Gastroesophageal sphincter (tissue), 4 donors: ENCODE data around the gene SATB1. TPM values are rescaled to one million over a fixed set of nuclear protein-coding genes. Genes with fewer than 3 reads are reported as not detected.

ENCODE experiments used
- ATAC-seq: fragments of 150-250 bp; one replicate; pipeline ENCODE4 v1.9.1; 2016; ENCODE audit warnings: mild to moderate bottlenecking, moderate library complexity
- H3K27ac ChIP-seq, 4 donors: fragments of 200-600 bp; sonication (generic) in 3 of 4; 1 replicate in 3 of 4; 2 replicates in 1 of 4; pipeline ENCODE4 v1.5.1; 2016 to 2019
- H3K27me3 ChIP-seq: fragments of 200-600 bp; sonication (generic); one replicate; pipeline ENCODE4 v1.5.1; 2019
- H3K36me3 ChIP-seq, 2 donors: fragments of 200-600 bp; sonication (generic); one replicate each; pipeline ENCODE4 v1.5.1; 2019; ENCODE audit warnings: control low read depth in 1 of 2
- H3K4me1 ChIP-seq, 3 donors: fragments of 200-600 bp; sonication (generic); 1 replicate in 2 of 3; 2 replicates in 1 of 3; pipeline ENCODE4 v1.5.1; 2016 to 2019; ENCODE audit warnings: control low read depth in 2 of 3
- H3K4me3 ChIP-seq, 2 donors: fragments of 200-600 bp; sonication (generic); one replicate each; pipeline ENCODE4 v1.5.1; 2019; ENCODE audit warnings: mild to moderate bottlenecking in 1 of 2, moderate library complexity in 1 of 2
- H3K9me3 ChIP-seq, 3 donors: fragments of 200-600 bp; sonication (generic); one replicate each; pipeline ENCODE4 v1.5.1; 2017 to 2019; ENCODE audit warnings: control low read depth in 2 of 3
- CTCF ChIP-seq, 4 experiments: fragments of 200-600 bp in 2 of 4; fragments of 450-650 bp in 2 of 4; sonication (generic) in 1 of 4; IDR thresholded peaks; one replicate each; pipeline ENCODE4 v1.5.1; 2017 to 2019; ENCODE audit warnings: antibody characterized with exemption in 4 of 4, mild to moderate bottlenecking in 2 of 4, moderate library complexity in 2 of 4
- EP300 ChIP-seq: sonication (generic); formaldehyde crosslinking; IDR thresholded peaks from one replicate; pipeline ENCODE4 v1.6.1; 2017; ENCODE audit warnings: antibody characterized with exemption, mild to moderate bottlenecking
- POLR2A ChIP-seq, 2 donors: fragments of 450-650 bp; IDR thresholded peaks; one replicate each; pipeline ENCODE4 v1.6.1; 2017; ENCODE audit warnings: antibody characterized with exemption in 2 of 2, mild to moderate bottlenecking in 2 of 2, moderate library complexity in 1 of 2
- POLR2AphosphoS5 ChIP-seq: sonication (generic); formaldehyde crosslinking; IDR thresholded peaks from one replicate; pipeline ENCODE4 v1.6.1; 2017; ENCODE audit warnings: antibody characterized with exemption
- WGBS, 2 donors: methylation state at CpG; one replicate each; pipeline ENCODE4 v1.1.5; 2018; ENCODE audit warnings: low coverage in 1 of 2; 5-methylcytosine and 5-hydroxymethylcytosine counted together
- total RNA-seq, 4 donors: library from RNA; depleted of rRNA; stranded (reverse); fragments of >200 nt; gene quantifications; one replicate each; pipeline ENCODE4 v1.1.0, GENCODE V29; 2016

SATB1 gene
- total RNA-seq, 4 donors from 2014 or later, result 41.5 to 61.2 (median 48.7) TPM

DNA sequence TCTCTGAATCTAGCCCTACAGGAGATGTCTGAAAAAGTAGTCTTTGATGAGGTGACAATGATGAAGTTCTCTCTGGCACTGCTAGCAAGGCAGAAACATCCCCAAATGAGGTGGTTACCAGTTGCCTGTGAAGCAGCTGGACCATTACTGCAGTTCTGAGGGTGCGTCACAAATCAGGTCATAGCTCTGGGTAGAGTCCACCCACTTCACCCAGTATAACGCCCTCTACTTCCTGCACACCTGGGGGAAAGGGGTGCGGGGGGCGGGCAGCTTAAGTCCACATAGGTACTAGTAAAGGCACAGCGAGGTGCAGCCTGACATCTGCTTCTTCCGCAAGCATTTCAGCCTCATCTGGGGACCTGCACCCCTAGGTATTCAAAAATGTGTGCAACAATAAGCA lies 13.4 kb upstream of the SATB1 start:
- 60 to 86% methylated on average over 1 to 2 of the region's 6 CpGs for WGBS, 2 donors
- no peak overlapping the region for H3K27ac ChIP-seq
- H3K4me3 ChIP-seq, result no peak overlapping the region
- H3K27me3 ChIP-seq, result peaks cover 6% of the 10 kb centered on the region
- no peaks in the 10 kb centered on the region for H3K36me3 ChIP-seq
- ATAC-seq, result no peak
- H3K4me1 ChIP-seq, result peaks cover 0 to 7% (median 3%) of the 10 kb centered on the region in 3 donors
- H3K9me3 ChIP-seq, result no peaks in the 10 kb centered on the region
- TF ChIP-seq POLR2A (IDR thresholded peaks at IDR 0.05), result no peak
- TF ChIP-seq EP300, result no peak
- TF ChIP-seq CTCF (IDR thresholded peaks at IDR 0.05), result no peak
- no peak for TF ChIP-seq POLR2AphosphoS5

DNA sequence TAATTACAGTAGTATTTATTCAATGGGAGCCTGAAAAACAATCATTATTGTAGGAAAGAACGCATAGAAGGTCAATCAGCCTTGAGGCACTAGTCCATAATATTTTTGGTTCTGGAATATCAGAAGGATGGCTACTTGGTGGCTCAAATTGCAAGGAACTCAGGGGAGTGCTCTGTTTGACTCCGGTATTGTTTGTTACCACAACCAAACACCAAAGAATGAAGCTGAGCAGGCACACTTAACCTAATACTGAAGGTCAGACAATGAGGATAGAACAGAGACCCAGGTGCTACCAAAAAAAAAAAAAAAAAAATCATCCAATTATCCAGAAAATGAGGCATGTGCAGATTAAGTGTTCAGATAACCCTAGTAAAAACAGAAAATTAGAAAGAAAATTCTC lies 11.1 kb upstream of the SATB1 start:
- no peaks in the 10 kb centered on the region for H3K4me1 ChIP-seq
- H3K27ac ChIP-seq, result no peak overlapping the region
- no peak for ATAC-seq
- no peaks in the 10 kb centered on the region for H3K9me3 ChIP-seq
- H3K36me3 ChIP-seq, result no peaks in the 10 kb centered on the region
- TF ChIP-seq CTCF (IDR thresholded peaks at IDR 0.05) (no peak), POLR2AphosphoS5 (no peak), EP300 (no peak), POLR2A (IDR thresholded peaks at IDR 0.05) (no peak)
- no peaks in the 10 kb centered on the region for H3K27me3 ChIP-seq
- WGBS, 2 donors, result 83 to 100% methylated on average over 2 of the region's 2 CpGs
- H3K4me3 ChIP-seq, result no peak overlapping the region

DNA sequence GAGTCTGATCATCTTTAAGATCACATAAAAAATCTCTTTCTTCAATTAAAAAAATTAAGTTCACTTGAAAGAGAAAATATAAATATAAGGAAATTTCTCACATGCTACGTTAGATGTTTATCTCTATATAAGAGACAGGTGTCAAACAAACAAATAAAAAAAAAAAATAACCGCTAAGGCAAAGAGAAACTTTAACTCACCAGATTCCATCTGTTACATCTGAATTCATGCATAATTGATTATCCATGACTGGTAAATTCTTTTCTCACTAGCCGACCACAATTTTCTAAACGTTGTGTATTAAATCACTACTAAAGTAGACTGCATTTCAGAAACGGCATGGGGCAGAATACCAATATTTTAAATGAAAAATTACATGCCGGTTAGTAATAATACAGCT lies 9.6 kb upstream of the SATB1 start:
- no peaks in the 10 kb centered on the region for H3K9me3 ChIP-seq
- no peak overlapping the region for H3K4me3 ChIP-seq
- 87 to 90% methylated on average over 6 of the region's 6 CpGs for WGBS, 2 donors
- no peaks in the 10 kb centered on the region for H3K4me1 ChIP-seq
- H3K27me3 ChIP-seq, result no peaks in the 10 kb centered on the region
- H3K27ac ChIP-seq, result no peak overlapping the region
- no peak for TF ChIP-seq POLR2A (IDR thresholded peaks at IDR 0.05)
- TF ChIP-seq POLR2AphosphoS5, result no peak
- TF ChIP-seq CTCF (IDR thresholded peaks at IDR 0.05), result no peak
- no peak for TF ChIP-seq EP300
- no peaks in the 10 kb centered on the region for H3K36me3 ChIP-seq
- ATAC-seq, result no peak

- H3K9me3 ChIP-seq, result no peaks in the 10 kb centered on the region
- WGBS, 2 donors, result 83 to 90% methylated on average over 1 of the region's 1 CpG
- H3K27me3 ChIP-seq, result no peaks in the 10 kb centered on the region
- no peak overlapping the region for H3K4me3 ChIP-seq
- no peaks in the 10 kb centered on the region for H3K36me3 ChIP-seq
- no peak overlapping the region for H3K27ac ChIP-seq
- H3K4me1 ChIP-seq, result no peaks in the 10 kb centered on the region
- TF ChIP-seq POLR2AphosphoS5, result no peak
- TF ChIP-seq POLR2A (IDR thresholded peaks at IDR 0.05), result no peak
- no peak for TF ChIP-seq EP300
- no peak for TF ChIP-seq CTCF (IDR thresholded peaks at IDR 0.05)
- ATAC-seq, result no peak
These were observed 7.6 kb upstream of the SATB1 start for GRCh38 chr3:18432752-18433151.

- Histone ChIP-seq H3K36me3 (no peaks in the 10 kb centered on the region), H3K27ac (no peak overlapping the region), H3K27me3 (no peaks in the 10 kb centered on the region), H3K4me1 (peaks cover 0 to 4% (median 0%) of the 10 kb centered on the region in 3 donors), H3K9me3 (no peaks in the 10 kb centered on the region), H3K4me3 (no peak overlapping the region)
- TF ChIP-seq POLR2A (IDR thresholded peaks at IDR 0.05), result no peak
- TF ChIP-seq POLR2AphosphoS5, result no peak
- TF ChIP-seq EP300, result no peak
- TF ChIP-seq CTCF (IDR thresholded peaks at IDR 0.05), result no peak
- ATAC-seq, result no peak
- 69% methylated on average over 2 of the region's 3 CpGs; no CpG with 5 or more reads in 1 of the 2 donors for WGBS, 2 donors
These were observed 6.1 kb upstream of the SATB1 start for GRCh38 chr3:18431266-18431665.
